NK-92 (cell line): ENCODE measurements around the gene OGDH.
"Not testable (repeated sequence)": the region's sequence is repeated elsewhere in the genome, so short reads cannot be mapped to it uniquely, and the experiment has no call there.

Experiments used
- DNase-seq: peaks from one replicate; lab custom pipeline; 2025; ENCODE audit not compliant: unreplicated experiment; lab: John Stamatoyannopoulos, UW

Gene OGDH

GRCh38 chr7:44703921-44704320 is 97.5 kb downstream of the OGDH start:
- DNase-seq = no peak

- DNase-seq = no peak
Observed at GRCh38 chr7:44705434-44705833, 99.0 kb downstream of the OGDH start.

- DNase-seq = no peak
Observed at GRCh38 chr7:44706788-44707557, 100.5 kb downstream of the OGDH start.

- no peak for DNase-seq
Observed at GRCh38 chr7:44707558-44708230, 101.3 kb downstream of the OGDH start.

GRCh38 chr7:44709011-44709915 is 102.8 kb downstream of the OGDH start:
- no peak for DNase-seq

- no peak for DNase-seq
Observed at GRCh38 chr7:44709945-44710596, 103.6 kb downstream of the OGDH start.

GRCh38 chr7:44711528-44711927 is 105.1 kb downstream of the OGDH start:
- no peak for DNase-seq

GRCh38 chr7:44712012-44712411 is 105.6 kb downstream of the OGDH start:
- no peak for DNase-seq

GRCh38 chr7:44713141-44713540 is 106.7 kb downstream of the OGDH start:
- DNase-seq = no peak

- no peak for DNase-seq
Observed at GRCh38 chr7:44713680-44714335, 107.4 kb downstream of the OGDH start.

- DNase-seq = no peak
Observed at GRCh38 chr7:44716205-44716604, 109.8 kb downstream of the OGDH start.

GRCh38 chr7:44720301-44720700 is 113.9 kb downstream of the OGDH start:
- DNase-seq = no peak

GRCh38 chr7:44724276-44724675 is 117.8 kb downstream of the OGDH start:
- no peak for DNase-seq

GRCh38 chr7:44726250-44726649 is 119.8 kb downstream of the OGDH start:
- not testable (repeated sequence) for DNase-seq

- DNase-seq = no peak
Observed at GRCh38 chr7:44727158-44727936, 120.9 kb downstream of the OGDH start.

- no peak for DNase-seq
Observed at GRCh38 chr7:44727937-44728262, 121.5 kb downstream of the OGDH start.

- DNase-seq = no peak
Observed at GRCh38 chr7:44729949-44730590, 123.6 kb downstream of the OGDH start.

- not testable (repeated sequence) for DNase-seq
Observed at GRCh38 chr7:44732971-44733370, 126.5 kb downstream of the OGDH start.

GRCh38 chr7:44733708-44734481 is 127.5 kb downstream of the OGDH start:
- no peak for DNase-seq
